SKM-1 treated with dmso at 0.1 percent for 144 hours (cell line): Measurements from ENCODE around the gene SSTR3.

Source experiments
- DNase-seq: peaks from one replicate; lab custom pipeline; 2025; ENCODE audit not compliant: unreplicated experiment; lab: John Stamatoyannopoulos, UW

Gene SSTR3

DNA sequence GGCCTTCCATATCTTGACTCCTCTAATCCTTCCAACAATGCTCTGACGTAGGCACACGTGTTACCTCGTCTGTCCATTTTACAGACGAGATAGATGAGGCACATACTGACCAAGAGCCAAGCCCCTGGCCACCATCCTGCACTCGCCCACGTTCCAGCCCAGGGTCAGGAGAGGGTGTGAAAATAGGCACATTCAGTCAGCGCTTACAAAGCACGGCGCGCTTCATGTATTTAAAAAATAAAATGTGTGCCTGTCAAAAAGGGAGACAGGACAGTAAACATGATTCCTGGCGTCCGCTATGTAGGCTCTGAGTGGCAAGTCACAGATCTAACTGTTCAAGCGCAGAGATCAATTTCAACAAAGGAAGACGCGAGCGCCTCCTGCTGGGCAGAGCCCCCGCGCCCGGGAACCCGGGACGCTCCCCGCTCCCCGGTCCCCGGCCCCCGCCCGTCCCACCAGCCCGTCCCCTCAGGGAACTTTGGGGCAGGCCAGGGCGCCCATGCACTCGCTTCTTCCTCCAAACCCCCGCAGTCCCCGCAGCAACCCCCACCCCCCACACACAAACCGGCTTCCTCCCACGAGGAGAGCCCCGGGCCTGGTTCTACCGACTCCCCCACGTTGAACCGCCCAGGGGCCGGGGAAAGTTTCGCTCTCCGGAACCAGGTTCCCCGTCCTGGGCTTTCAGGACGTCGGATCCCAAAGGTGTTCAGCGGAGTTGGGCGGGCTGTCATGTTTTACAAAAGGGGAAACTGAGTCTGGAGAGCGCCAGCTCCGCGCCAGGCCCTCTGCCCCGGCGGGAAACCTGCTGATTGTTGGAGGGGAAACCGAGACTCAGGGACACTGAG is 13.8 kb downstream of the SSTR3 start:
- peak; percentile 79 for DNase-seq

GRCh38 chr22:37197451-37198257 is 14.6 kb downstream of the SSTR3 start:
- DNase-seq: no peak

- DNase-seq: no peak
Measured at GRCh38 chr22:37196539-37197450, 15.5 kb downstream of the SSTR3 start.

- peak; percentile 64 for DNase-seq
Measured at GRCh38 chr22:37195921-37196320, 16.4 kb downstream of the SSTR3 start.

DNA sequence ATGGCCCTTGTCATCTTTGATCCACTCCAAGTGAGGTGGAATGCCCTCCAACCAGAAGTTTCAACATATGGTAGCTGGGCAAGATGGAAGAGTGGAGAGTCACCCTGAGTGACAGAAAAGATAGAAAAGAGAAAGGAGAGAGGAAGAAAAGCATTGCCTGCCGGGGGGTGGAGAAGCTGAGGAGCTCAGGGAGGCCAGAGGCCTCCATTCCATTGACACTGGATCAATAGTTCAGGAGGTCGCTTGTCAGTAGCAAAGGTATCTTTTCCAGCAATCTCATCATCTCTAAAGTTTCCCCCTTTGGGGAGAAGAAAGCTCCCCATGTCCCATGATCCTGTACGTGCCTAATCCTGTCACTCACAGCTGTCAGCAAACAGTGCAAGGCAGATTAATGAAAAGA is 17.5 kb downstream of the SSTR3 start:
- no peak for DNase-seq

DNA sequence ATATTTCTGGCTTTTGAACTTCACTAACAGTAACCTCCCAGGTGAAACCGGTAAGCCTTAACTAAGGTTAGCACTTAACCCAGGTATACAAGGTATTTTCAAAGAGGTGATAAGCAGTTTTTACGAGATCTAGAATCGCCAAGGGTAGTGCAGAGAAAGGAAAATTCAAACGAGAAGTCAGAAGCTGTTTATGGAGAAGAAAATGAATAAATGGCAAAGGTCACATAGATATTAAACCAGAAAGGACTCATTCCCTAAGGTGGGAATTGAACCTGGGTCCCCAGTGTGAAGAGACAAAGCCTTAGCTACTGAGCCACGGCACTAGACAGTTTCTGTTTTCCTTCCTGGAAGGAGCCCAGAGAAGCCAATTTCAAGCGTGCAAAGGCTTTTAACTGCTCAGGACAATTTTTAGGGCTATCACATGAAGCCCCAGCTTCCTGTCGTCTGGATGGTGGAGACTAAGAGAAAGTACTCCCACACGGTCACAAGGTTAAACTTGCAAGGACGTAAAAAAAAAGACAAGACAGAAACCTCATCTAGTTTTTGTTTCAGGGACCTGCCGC is 18.6 kb downstream of the SSTR3 start:
- DNase-seq: no peak

GRCh38 chr22:37192741-37193140 is 19.5 kb downstream of the SSTR3 start:
- no peak for DNase-seq

GRCh38 chr22:37192204-37192603 is 20.1 kb downstream of the SSTR3 start:
- no peak for DNase-seq

DNA sequence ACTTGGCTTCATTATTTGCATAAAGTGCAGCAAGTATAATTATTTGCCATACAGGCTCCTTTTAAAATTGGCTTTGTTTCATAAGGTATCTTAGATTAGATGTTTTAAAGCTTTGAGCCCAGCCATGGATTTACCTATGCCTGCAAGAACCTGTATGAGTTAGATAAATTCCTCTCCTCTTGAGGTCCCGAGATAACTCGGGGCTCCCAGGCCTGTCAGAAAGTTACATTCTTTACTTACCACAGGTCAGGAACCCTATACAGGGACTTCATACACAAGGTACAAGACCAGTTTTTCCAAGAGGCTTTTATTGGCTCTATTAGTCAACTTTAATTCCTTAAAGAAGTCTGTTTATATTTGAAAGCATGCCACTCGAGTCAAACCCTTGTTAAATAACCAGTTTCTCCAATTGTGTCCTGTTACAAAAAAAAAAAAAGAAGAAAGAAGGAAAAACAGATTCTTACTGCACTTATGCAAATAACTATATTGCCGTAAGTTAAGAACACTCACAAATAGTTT is 22.0 kb downstream of the SSTR3 start:
- no peak for DNase-seq

GRCh38 chr22:37188901-37189466 is 23.3 kb downstream of the SSTR3 start:
- no peak for DNase-seq

GRCh38 chr22:37187891-37188761 is 24.2 kb downstream of the SSTR3 start, which contains the start of gene C1QTNF6:
Gene C1QTNF6 (minus strand): TSS chr22:37188247. CDS start chr22:37188213, 34 bp downstream.
- DNase-seq: no peak

GRCh38 chr22:37187552-37187890 is 24.8 kb downstream of the SSTR3 start:
- no peak for DNase-seq

DNA sequence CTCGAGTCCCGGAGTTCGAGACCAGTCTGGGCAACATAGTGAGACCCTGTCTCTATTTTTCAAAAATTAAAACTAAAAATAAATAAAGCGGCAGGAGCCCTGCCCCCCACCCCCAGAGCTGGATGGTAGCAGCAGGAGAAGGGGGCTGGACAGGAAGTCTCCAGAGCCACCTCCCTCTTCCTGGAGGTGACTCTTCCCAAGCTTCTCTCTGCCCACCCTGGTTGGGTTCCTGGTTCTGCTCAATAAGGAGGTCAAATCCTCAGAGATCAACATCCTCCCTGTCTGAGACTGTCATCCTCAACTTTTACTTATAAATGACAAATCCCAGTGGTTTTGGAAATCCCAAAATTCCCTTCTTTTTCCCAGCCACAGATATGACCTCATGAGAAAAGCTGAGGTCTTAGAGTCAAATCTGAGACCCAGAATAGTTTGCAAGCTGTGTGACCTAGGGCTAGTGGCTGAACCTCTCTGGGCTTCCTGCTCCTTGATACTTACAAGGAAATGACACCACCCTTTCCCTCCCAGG is 25.2 kb downstream of the SSTR3 start:
- no peak for DNase-seq

DNA sequence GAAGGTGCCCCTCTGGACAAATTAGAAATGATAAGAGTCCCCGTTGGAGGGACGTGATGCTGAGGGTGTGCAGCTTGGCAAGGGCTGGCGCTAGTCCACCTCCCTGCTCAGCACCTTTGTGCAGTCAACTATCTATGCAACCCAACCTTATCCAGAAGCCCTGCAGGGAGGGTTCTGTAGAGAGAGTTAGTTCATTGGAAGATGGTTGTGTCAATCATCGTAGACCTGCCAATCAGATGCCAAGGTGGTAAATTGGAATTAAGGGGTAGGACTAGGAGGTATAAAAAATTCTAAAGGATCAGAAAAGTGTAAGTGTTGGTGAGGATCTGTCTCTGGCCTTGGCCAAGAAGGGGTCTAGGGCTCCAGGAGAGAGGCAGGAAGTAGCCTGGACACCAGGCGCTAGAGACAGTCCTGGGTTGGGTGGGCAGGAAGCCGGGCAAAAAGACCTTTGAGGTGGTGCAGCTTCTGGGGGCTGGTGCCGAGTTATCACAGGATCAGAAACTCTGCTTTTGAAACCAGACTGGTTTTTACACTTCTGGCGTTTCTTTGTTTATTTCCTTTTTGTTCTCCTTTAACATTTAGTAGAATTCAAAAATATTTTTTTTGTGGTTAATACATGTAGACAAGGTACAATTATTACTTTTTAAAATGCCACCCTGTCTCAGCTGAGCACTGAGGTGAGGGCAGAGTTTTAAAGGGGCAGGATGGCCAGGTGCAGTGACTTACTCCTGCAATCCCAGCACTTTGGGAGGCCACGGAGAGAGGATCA is 25.9 kb downstream of the SSTR3 start:
- DNase-seq: peak; percentile 27

DNA sequence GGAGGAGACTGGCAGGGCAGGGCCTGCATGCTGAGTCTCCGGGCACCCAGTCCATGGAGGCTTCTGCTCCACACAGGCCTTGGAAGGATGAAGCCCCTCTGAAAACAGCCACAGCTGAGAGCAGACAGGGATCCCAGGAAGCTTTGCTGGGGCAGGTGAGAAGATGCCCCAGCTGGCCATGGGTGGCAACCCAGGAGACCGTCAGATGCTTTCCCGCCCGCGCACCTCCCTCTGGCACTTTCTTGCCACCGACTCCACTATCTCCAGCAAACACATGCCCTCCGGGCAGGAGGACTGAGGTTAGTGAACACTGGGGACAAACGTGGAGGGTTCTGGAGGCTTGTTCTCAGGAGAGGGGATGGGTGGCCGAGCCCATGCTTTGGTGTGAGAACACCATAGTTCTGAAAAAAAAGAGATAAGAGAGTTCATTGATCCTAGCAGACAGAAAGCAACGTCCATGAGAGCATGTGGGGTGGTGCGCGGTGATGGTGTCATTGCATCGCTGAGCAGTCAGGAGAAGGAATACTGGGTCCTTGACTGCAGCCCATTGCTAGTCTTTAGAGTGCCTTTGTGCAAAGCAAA is 26.5 kb downstream of the SSTR3 start:
- no peak for DNase-seq

- no peak for DNase-seq
Measured at GRCh38 chr22:37184816-37185541, 27.3 kb downstream of the SSTR3 start.

GRCh38 chr22:37184380-37184755 is 27.9 kb downstream of the SSTR3 start:
- DNase-seq: no peak
